ENCODE results near the gene SAFB.

- no peak for TF ChIP-seq POLR2AphosphoS5 (IDR thresholded peaks at IDR 0.05)
- no peak for TF ChIP-seq POLR2A (IDR thresholded peaks at IDR 0.05)
Observed at GRCh38 chr19:5676772-5677105, 53.9 kb downstream of the SAFB start.

All from gastroesophageal sphincter (tissue), 2 donors.